Osteocyte (in vitro differentiated cells): Measurements from ENCODE around the gene SMAD2. TPM values are rescaled to one million over a fixed set of nuclear protein-coding genes. Genes with fewer than 3 reads are reported as not detected.
"Not testable (repeated sequence)": the region's sequence is repeated elsewhere in the genome, so short reads cannot be mapped to it uniquely, and the experiment has no call there.

ENCODE experiments used
- DNase-seq: peaks from one replicate; pipeline ENCODE4 v3.0.0; 2021; ENCODE audit warnings: mixed read lengths; ENCODE audit not compliant: unreplicated experiment; ENCODE audit errors: extremely low spot score
- H3K27ac Mint-ChIP-seq: one replicate; pipeline ENCODE4 v1.8.0; 2021; ENCODE audit warnings: mild to moderate bottlenecking, mixed read lengths; ENCODE audit not compliant: unreplicated experiment
- H3K27me3 Mint-ChIP-seq: one replicate; pipeline ENCODE4 v1.8.0; 2021; ENCODE audit warnings: mixed read lengths; ENCODE audit not compliant: unreplicated experiment
- H3K36me3 Mint-ChIP-seq: one replicate; pipeline ENCODE4 v1.8.0; 2021; ENCODE audit warnings: mixed read lengths; ENCODE audit not compliant: unreplicated experiment
- H3K4me1 Mint-ChIP-seq: one replicate; pipeline ENCODE4 v1.8.0; 2021; ENCODE audit warnings: mixed read lengths; ENCODE audit not compliant: unreplicated experiment
- H3K4me3 Mint-ChIP-seq: one replicate; pipeline ENCODE4 v1.8.0; 2021; ENCODE audit warnings: mild to moderate bottlenecking, moderate library complexity, mixed read lengths; ENCODE audit not compliant: unreplicated experiment
- H3K9me3 Mint-ChIP-seq: one replicate; pipeline ENCODE4 v1.8.0; 2021; ENCODE audit warnings: mixed read lengths; ENCODE audit not compliant: unreplicated experiment
- total RNA-seq: library from RNA; stranded (reverse); gene quantifications from 2 replicates; pipeline ENCODE4 v1.2.1, GENCODE V29; 2021
- TF ChIP-seq, protein P1 (sequence below): fragments of 200-600 bp; sonication (generic); IDR thresholded peaks from 2 replicates; pipeline ENCODE4 v1.5.0; 2021; ENCODE audit warnings: antibody characterized with exemption, mild to moderate bottlenecking, moderate library complexity

Gene SMAD2
- total RNA-seq, 1 donor from 2014 or later: 147 TPM

- DNase-seq: no peak
- no peaks in the 10 kb centered on the region for H3K27me3 Mint-ChIP-seq
Measured at GRCh38 chr18:47831351-47831750, 99.1 kb downstream of the SMAD2 start.

GRCh38 chr18:47830772-47831171, 99.7 kb downstream of the SMAD2 start:
- TF ChIP-seq, protein P1, sequence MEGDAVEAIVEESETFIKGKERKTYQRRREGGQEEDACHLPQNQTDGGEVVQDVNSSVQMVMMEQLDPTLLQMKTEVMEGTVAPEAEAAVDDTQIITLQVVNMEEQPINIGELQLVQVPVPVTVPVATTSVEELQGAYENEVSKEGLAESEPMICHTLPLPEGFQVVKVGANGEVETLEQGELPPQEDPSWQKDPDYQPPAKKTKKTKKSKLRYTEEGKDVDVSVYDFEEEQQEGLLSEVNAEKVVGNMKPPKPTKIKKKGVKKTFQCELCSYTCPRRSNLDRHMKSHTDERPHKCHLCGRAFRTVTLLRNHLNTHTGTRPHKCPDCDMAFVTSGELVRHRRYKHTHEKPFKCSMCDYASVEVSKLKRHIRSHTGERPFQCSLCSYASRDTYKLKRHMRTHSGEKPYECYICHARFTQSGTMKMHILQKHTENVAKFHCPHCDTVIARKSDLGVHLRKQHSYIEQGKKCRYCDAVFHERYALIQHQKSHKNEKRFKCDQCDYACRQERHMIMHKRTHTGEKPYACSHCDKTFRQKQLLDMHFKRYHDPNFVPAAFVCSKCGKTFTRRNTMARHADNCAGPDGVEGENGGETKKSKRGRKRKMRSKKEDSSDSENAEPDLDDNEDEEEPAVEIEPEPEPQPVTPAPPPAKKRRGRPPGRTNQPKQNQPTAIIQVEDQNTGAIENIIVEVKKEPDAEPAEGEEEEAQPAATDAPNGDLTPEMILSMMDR: no peak
- peaks cover 7% of the 10 kb centered on the region for H3K4me1 Mint-ChIP-seq
- H3K27ac Mint-ChIP-seq: no peak overlapping the region
- no peaks in the 10 kb centered on the region for H3K9me3 Mint-ChIP-seq
- no peaks in the 10 kb centered on the region for H3K27me3 Mint-ChIP-seq
- DNase-seq: no peak
- peaks cover 25% of the 10 kb centered on the region for H3K36me3 Mint-ChIP-seq
- no peak overlapping the region for H3K4me3 Mint-ChIP-seq

More at GRCh38 chr18:47831351-47831750, 99.1 kb downstream of the SMAD2 start:
- TF ChIP-seq, protein P1: no peak
- H3K27ac Mint-ChIP-seq: no peak overlapping the region
- peaks cover 26% of the 10 kb centered on the region for H3K36me3 Mint-ChIP-seq
- no peaks in the 10 kb centered on the region for H3K9me3 Mint-ChIP-seq
- peaks cover 7% of the 10 kb centered on the region for H3K4me1 Mint-ChIP-seq
- no peak overlapping the region for H3K4me3 Mint-ChIP-seq

- Mint-ChIP-seq H3K9me3 (no peaks in the 10 kb centered on the region), H3K36me3 (peaks cover 23% of the 10 kb centered on the region), H3K4me3 (no peak overlapping the region), H3K4me1 (peaks cover 7% of the 10 kb centered on the region), H3K27me3 (no peaks in the 10 kb centered on the region), H3K27ac (no peak overlapping the region)
- TF ChIP-seq, protein P1: no peak
- no peak for DNase-seq
Measured at GRCh38 chr18:47829831-47830230, 100.6 kb downstream of the SMAD2 start.

DNA sequence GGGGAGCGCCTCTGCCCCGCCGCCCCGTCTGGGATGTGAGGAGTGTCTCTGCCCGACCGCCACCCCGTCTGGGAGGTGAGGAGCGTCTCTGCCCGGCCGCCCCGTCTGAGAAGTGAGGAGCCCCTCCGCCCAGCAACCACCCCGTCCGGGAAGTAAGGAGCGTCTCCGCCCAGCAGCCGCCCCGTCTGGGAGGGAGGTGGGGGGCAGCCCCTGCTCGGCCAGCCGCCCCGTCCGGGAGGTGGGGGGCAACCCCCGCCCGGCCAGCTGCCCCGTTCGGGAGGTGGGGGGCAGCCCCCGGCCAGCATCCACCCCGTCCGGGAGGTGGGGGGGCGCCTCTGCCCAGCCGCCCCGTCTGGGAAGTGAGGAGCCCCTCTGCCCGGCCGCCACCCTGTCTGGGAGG, 102.4 kb downstream of the SMAD2 start:
- not testable (repeated sequence) for H3K9me3 Mint-ChIP-seq, H3K4me3 Mint-ChIP-seq, H3K27me3 Mint-ChIP-seq, H3K4me1 Mint-ChIP-seq, H3K27ac Mint-ChIP-seq, DNase-seq
- peaks cover 20% of the 10 kb centered on the region for H3K36me3 Mint-ChIP-seq

- no peaks in the 10 kb centered on the region for H3K4me1 Mint-ChIP-seq
- no peak overlapping the region for H3K4me3 Mint-ChIP-seq
- H3K36me3 Mint-ChIP-seq: peaks cover 20% of the 10 kb centered on the region
- no peak for DNase-seq
- H3K27me3 Mint-ChIP-seq: no peaks in the 10 kb centered on the region
- no peaks in the 10 kb centered on the region for H3K9me3 Mint-ChIP-seq
- H3K27ac Mint-ChIP-seq: no peak overlapping the region
- TF ChIP-seq, protein P1: no peak
Measured at GRCh38 chr18:47826157-47827074, 104.0 kb downstream of the SMAD2 start.
